NCI-H69 (cell line): ENCODE measurements around the gene EML5.

ENCODE experiments used
- DNase-seq: peaks from one replicate; lab custom pipeline; 2025; lab: John Stamatoyannopoulos, UW

Gene EML5

GRCh38 chr14:88614218-88614907, 178.4 kb downstream of the EML5 start:
- no peak for DNase-seq

DNA sequence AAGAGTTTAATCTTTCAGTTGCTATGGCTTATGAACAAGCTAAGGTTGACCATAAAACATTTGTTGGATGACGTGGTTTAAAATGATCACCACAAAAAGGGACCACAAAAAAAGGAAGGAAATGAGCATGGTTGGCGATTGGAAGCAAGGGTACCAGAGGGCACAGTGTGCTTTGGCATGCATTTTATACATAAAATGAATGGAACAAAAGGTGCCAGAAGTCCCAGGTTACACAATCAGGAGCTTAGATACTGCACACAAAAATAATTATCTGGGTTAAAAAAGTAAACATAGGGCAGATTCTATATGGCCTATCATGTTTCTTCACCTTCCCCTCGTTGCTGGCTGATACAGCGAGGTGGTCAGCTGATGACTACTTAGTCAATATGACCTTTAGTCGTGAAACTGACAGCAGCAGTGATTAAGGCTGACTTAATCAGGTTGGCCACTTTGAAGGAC, 179.2 kb downstream of the EML5 start:
- DNase-seq, result peak; percentile 84

- DNase-seq, result peak; percentile 54
These were observed 179.8 kb downstream of the EML5 start for GRCh38 chr14:88612981-88613380.

DNA sequence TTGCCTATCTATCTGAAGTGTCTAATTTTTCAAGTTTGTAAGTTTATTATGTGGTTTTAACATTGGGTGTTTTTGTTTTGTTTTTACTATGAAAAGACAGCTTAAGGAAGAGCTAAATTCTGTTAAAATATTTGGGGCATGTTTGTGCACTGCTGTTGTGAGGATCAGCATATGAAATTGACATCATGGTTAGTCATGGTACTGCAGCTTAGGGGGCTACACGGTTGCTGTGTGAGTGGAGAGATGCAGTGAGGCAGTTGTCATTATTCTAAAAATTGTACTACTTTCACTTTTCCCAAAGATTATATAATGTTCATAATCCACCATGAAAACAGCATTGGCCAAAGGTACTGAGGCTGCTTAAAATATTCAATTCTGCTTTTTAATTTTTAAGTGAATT, 180.9 kb downstream of the EML5 start:
- no peak for DNase-seq

GRCh38 chr14:88607829-88608228, 184.9 kb downstream of the EML5 start:
- DNase-seq, result no peak

GRCh38 chr14:88605594-88605993, 187.2 kb downstream of the EML5 start:
- DNase-seq, result no peak

DNA sequence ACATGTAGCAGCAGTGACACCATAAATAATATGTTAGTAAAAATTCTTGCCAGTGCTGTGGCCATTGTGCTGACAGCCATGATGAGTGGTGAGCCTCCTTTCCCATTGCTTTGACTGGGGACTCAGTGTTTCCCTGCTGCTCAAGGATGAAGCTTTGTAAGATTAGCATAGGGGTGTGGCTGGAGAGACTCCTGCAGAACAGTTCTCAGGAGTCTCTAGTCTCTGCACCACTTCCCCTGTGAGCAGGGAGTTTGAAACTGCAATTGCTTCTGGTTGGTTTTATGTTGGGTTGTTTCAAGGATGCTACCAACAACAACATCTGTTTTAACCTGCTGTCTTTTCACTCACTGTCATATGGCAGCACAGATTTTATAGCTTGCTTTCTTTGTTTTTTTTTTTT, 188.5 kb downstream of the EML5 start:
- DNase-seq, result no peak

- no peak for DNase-seq
These were observed 192.9 kb downstream of the EML5 start for GRCh38 chr14:88599761-88600439.

- no peak for DNase-seq
These were observed 193.4 kb downstream of the EML5 start for GRCh38 chr14:88599326-88599725.

GRCh38 chr14:88598097-88598675, 194.6 kb downstream of the EML5 start:
- DNase-seq, result no peak

DNA sequence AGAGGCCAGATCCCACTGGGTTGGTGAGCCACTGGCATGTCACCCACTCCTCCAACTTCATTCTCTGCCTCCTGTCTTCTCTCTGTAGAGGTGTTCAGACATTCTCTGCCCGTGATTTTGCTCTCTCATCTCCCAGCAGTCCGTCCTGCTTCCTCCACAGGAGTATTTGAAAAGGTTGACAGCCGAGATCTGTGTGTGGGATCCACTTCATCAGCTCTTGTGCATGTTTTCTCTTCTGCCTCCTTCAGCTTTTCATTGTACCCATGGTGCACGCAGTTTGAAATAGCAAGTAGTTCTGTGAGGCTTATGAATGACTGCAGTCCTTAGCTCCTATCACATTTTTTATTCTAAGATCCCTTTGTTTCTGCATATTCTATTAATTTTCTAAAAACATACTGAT, 195.2 kb downstream of the EML5 start:
- no peak for DNase-seq

DNA sequence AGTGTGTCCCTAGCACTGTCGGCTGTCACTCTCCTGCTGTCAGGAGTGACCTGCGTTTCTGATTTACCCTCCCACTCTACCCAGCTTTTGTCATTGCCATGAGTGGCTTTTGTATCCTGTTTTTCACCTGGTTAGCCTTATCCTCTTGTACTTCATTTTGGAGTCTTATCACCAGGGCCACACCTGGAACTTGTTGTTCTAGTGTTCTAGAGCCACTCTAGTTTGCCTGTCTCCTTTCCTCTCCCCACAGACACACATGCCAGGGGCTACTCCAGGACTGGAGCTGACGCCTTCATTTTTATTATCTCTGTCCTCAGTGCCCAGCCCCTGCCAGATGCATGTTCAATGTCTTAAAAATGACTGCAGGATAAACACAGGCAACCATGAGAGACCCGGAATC, 195.7 kb downstream of the EML5 start:
- no peak for DNase-seq

- no peak for DNase-seq
These were observed 200.7 kb downstream of the EML5 start for GRCh38 chr14:88592031-88592430.

DNA sequence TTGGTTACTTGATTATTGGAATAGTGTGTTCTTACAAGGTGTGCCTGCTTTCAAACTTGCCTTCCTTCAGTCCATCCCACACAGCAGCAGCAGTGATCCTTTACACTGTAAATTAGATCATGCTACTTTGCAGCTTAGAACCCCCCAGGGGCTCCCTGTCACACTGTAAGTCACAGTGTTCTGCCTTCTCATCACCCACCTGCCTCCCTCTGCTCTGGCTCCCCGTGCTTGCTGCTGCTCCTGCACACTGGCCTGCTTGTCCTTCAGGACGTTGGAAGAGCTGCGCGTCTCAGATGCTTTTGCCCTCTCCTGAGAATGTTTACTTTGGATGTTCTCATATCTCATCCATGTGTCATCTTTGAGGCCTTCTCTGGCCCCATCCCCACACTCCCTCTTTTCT, 202.6 kb downstream of the EML5 start:
- no peak for DNase-seq

DNA sequence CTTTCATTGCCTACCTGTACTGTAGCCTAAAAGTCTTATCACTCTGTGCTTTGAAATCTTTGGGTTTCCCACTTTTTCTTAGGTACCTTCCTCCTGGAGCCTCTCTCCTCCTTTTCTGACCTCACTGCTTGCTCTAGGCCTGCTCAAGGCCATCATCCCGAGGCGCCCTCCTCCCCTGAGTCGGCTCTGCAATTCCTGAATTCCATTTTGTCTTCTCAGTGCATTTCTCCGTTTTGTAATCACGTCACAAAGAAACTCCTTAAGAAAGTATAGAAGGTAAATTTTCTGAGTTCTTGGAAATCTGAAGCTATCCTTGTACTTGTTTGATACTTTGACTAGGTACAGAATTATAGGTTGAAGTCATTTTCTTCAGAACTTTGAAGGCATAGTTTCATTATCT, 204.7 kb downstream of the EML5 start:
- DNase-seq, result no peak

DNA sequence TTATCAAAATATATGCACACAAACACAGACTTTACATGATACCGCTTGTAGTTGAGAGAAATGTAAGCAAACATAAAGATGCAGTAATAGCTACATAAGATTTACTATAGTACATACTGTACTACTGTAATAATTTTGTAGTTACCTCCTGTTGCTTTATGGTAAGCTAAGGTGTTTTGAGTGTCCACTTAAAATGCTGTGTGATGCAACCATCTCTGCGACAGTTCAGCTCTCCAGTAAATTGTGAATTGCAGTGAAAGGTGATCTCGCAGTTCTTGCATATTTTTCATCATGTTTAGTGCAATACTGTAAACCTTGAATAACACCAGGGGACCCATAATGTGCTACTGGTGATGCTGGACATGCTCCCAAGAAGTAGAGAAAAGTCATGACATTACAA, 208.3 kb downstream of the EML5 start:
- DNase-seq, result no peak

GRCh38 chr14:88576222-88576621, 216.5 kb downstream of the EML5 start:
- DNase-seq, result no peak

DNA sequence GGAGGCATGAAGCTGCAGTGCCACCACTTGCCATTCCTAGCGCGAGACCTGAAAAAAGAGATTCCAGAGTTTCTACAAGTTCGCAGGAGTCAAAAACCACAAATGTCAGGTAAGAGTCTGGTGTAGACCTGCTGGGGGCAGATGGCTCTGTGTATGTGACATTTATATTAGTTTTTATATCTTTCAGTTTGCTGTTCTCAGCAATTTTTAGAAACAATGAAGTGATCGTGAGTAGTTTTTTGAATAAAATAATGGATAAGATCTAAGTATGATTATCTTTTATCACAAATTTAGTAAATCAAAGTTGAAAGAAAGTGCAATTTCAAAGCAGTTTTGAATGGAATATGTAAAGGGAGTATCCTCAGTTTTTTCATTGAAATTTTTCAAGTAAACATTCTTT, 220.6 kb downstream of the EML5 start:
- no peak for DNase-seq

- DNase-seq, result no peak
These were observed 224.6 kb downstream of the EML5 start for GRCh38 chr14:88568196-88568595.

DNA sequence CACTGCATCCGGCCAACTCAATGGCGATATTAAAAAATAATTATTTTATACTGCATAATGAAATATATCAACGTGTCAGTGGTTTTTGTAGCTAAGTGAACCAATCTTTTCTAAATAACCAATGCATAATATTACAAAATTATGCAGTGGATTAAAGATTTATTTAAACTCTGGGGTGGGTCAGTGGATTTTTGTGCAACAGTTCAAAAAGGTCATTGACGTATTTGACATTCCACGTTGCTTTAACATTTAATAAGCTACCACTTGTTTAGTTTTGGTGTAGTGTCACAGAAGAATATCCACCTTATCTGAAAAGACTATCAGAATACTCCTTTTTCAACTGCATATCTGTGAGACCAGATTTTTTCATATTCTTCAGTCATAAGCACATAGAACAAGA, 227.3 kb downstream of the EML5 start:
- DNase-seq, result no peak

DNA sequence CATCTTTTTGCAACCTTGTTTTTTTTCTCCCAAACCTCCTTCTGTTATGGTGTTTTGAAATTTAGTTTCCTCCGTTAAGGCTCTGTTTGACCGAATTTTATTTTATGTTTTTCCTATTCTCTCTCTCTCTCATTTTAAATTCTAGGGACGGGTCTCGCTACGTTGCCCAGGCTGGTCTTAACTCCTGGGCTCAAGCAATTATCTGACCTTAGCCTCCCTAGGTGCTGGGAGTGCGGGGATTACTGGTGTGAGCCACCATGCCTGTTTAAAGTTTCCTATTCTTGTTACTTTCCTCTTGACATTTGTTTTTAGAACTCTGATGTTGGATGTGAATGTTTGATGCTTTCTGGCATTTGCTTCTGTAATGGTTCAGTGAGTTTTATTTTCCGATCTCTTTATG, 228.9 kb downstream of the EML5 start:
- peak; percentile 65 for DNase-seq

- peak; percentile 95 for DNase-seq
These were observed 229.7 kb downstream of the EML5 start, which contains the start of gene ZC3H14 for GRCh38 chr14:88562831-88563686. TSS of gene ZC3H14 (plus strand) at chr14:88563037. CDS start at chr14:88563134, 97 bp downstream.

DNA sequence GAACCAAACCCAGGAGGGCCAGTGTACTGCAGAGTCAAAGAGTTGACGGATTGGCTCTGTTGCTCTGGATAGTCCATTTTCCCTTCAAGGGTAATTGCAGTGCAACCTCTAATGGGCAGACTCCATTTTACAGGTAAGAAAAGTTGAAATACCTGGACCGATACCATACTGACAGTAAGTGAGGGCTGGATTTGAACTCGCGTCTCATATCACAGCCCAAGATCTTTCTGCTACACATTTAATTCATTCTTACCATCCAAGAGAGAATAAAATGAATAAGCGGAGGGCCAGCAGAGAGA, 230.3 kb downstream of the EML5 start:
- no peak for DNase-seq
